SK-N-SH (cell line): ENCODE results near the gene PHACTR3.

Source experiments
- CTCF ChIP-seq: fragments of 200-600 bp; sonication (generic); IDR thresholded peaks from 2 replicates; pipeline ENCODE4 v1.6.1; 2017; ENCODE audit warnings: antibody characterized with exemption, mild to moderate bottlenecking, moderate library complexity
- EP300 ChIP-seq, 2 experiments: IDR thresholded peaks; 2 replicates each; pipeline versions ENCODE4 v1.4.0 to v1.6.1; 2012; ENCODE audit warnings: borderline replicate concordance in 1 of 2, low read depth in 1 of 2, low read length in 1 of 2
- EZH2phosphoT487 ChIP-seq: fragments of 200-600 bp; sonication (generic); IDR thresholded peaks from 2 replicates; pipeline ENCODE4 v1.6.1; 2017; ENCODE audit warnings: low read depth, mixed run types, mild to moderate bottlenecking, antibody characterized with exemption, moderate library complexity, borderline replicate concordance
- FOXM1 ChIP-seq: IDR thresholded peaks from 2 replicates; pipeline ENCODE4 v1.4.0; 2012; ENCODE audit warnings: low read depth, mild to moderate bottlenecking
- GABPA ChIP-seq: IDR thresholded peaks from 2 replicates; pipeline ENCODE4 v1.4.0; 2012; ENCODE audit warnings: low read depth, mild to moderate bottlenecking
- NFIC ChIP-seq: IDR thresholded peaks from 2 replicates; pipeline ENCODE4 v1.4.0; 2012; ENCODE audit warnings: borderline replicate concordance
- NRF1 ChIP-seq: IDR thresholded peaks from 2 replicates; pipeline ENCODE4 v1.6.1; 2012; ENCODE audit warnings: low read depth, mild to moderate bottlenecking, low read length
- POLR2AphosphoS5 ChIP-seq: IDR thresholded peaks from 2 replicates; pipeline ENCODE4 v1.6.1; 2012; ENCODE audit warnings: low read depth, low read length
- RAD21 ChIP-seq: IDR thresholded peaks from 2 replicates; pipeline ENCODE4 v1.6.1; 2012; ENCODE audit warnings: mild to moderate bottlenecking, low read length
- REST ChIP-seq: IDR thresholded peaks from 2 replicates; pipeline ENCODE4 v1.6.1; 2012; ENCODE audit warnings: mild to moderate bottlenecking, low read depth, low read length, moderate library complexity
- RFX5 ChIP-seq: IDR thresholded peaks from 2 replicates; pipeline ENCODE4 v1.6.1; 2012; ENCODE audit warnings: mild to moderate bottlenecking, improper control_type of control experiment, low read length
- SIN3A ChIP-seq: IDR thresholded peaks from 2 replicates; pipeline ENCODE4 v1.6.1; 2012; ENCODE audit warnings: low read depth, mild to moderate bottlenecking, low read length, moderate library complexity, borderline replicate concordance
- TEAD4 ChIP-seq: IDR thresholded peaks from 2 replicates; pipeline ENCODE4 v1.4.0; 2012; ENCODE audit warnings: mild to moderate bottlenecking, borderline replicate concordance; ENCODE audit not compliant: insufficient read depth

DNA sequence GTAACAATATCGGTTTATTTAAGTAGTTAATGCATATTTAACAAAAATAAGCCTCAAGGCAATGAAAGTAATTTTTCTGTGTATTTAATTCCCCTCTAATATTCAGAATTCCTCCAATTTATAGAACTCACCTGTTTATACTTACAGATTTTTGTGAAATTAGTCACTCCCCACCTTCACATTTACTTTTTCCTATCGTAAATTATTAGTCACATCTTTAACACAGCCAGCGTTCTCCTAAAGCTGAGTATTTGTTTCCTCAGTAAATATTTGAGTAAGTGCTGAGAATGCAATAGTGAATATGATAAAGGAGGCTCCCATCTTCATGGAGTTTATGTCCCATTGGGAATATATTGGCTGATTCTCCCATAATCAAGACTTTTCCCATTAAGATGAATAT, 241.1 kb downstream of the PHACTR3 start:
- TF ChIP-seq POLR2AphosphoS5, result no peak
- TF ChIP-seq CTCF, result no peak
- TF ChIP-seq TEAD4, result no peak
- TF ChIP-seq FOXM1, result no peak
- no peak for TF ChIP-seq SIN3A
- TF ChIP-seq EP300 (IDR thresholded peaks at IDR 0.05; ENCODE audit: borderline replicate concordance in 1 of 2, low read depth in 1 of 2, low read length in 1 of 2), result no peak
- TF ChIP-seq GABPA, result no peak
- TF ChIP-seq NFIC, result no peak
- TF ChIP-seq EZH2phosphoT487, result no peak
- no peak for TF ChIP-seq NRF1
- no peak for TF ChIP-seq RFX5
- no peak for TF ChIP-seq REST
- no peak for TF ChIP-seq RAD21
